Endothelial cell of umbilical vein (primary cell): ENCODE data around the gene MACROD2. TPM values are rescaled to one million over a fixed set of nuclear protein-coding genes. Genes with fewer than 3 reads are reported as not detected.

Experiments used
- BruUV-seq: library from RNA; stranded (reverse); fragments of 400-500 nt; replicated peaks from 2 replicates; lab custom pipeline; 2021; lab: Mats Ljungman, UMichigan
- CTCF ChIA-PET: fragments of 300-600, 350-600 bp; sonication (Branson Sonifier 250); formaldehyde crosslinking; loops from one replicate; lab custom pipeline; 2021; ENCODE audit warnings: antibody characterized with exemption, inconsistent platforms; lab: Charles Lee
- POLR2A ChIA-PET: fragments of 300-600, 350-600 bp; sonication (Branson Sonifier 250); formaldehyde crosslinking; loops from one replicate; lab custom pipeline; 2021; ENCODE audit warnings: antibody characterized with exemption, inconsistent platforms; lab: Charles Lee
- DNase-seq: peaks from one replicate; pipeline ENCODE4 v3.0.0-alpha.2; 2011; ENCODE audit warnings: low read depth, low spot score
- FAIRE-seq: peaks from 2 replicates; lab custom pipeline; 2011; peaks lifted over from hg19 to GRCh38; lab: Jason Lieb, UNC
- H2AFZ ChIP-seq: 2 replicates; pipeline ENCODE4 v1.6.0; 2012; ENCODE audit warnings: low read depth, low read length, control low read depth, inconsistent platforms
- H3K27ac ChIP-seq: 2 replicates; pipeline ENCODE4 v1.5.1; 2011; ENCODE audit warnings: low read depth, mild to moderate bottlenecking, control low read depth, low read length, moderate library complexity; ENCODE audit not compliant: insufficient read depth
- H3K27me3 ChIP-seq, 2 experiments: 2 replicates each; pipeline versions ENCODE4 v1.6.0 to v1.6.1; 2011; ENCODE audit warnings: low read length in 2 of 2, mixed read lengths in 1 of 2; ENCODE audit not compliant: control insufficient read depth in 2 of 2, insufficient read depth in 2 of 2
- H3K36me3 ChIP-seq, 2 experiments: 2 replicates in 1 of 2; 3 replicates in 1 of 2; pipeline ENCODE4 v1.5.1; 2011; ENCODE audit warnings: low read length in 2 of 2, mild to moderate bottlenecking in 1 of 2, moderate library complexity in 1 of 2; ENCODE audit not compliant: control insufficient read depth in 2 of 2, insufficient read depth in 2 of 2; ENCODE audit errors: extremely low read depth in 1 of 2
- H3K4me1 ChIP-seq: 3 replicates; pipeline ENCODE4 v1.5.1; 2011; ENCODE audit warnings: mild to moderate bottlenecking, low read length; ENCODE audit not compliant: control insufficient read depth, insufficient read depth; ENCODE audit errors: extremely low read depth
- H3K4me2 ChIP-seq: 2 replicates; pipeline ENCODE4 v1.6.1; 2011; ENCODE audit warnings: low read length, control low read depth, mixed read lengths; ENCODE audit not compliant: insufficient read depth
- H3K4me3 ChIP-seq, 3 experiments: fragments of 200-600 bp in 1 of 3; sonication (generic), shearing (Covaris generic) in 1 of 3; replicated peaks in 1 of 3; 2 replicates each; pipeline ENCODE4 v1.5.1; 2011 to 2016; ENCODE audit warnings: control low read depth in 3 of 3, low read length in 3 of 3, mild to moderate bottlenecking in 2 of 3, inconsistent platforms in 1 of 3, low read depth in 1 of 3, moderate library complexity in 1 of 3; ENCODE audit not compliant: insufficient read depth in 1 of 3
- H3K79me2 ChIP-seq: 2 replicates; pipeline ENCODE4 v1.6.0; 2012; ENCODE audit warnings: low read length, inconsistent platforms; ENCODE audit not compliant: control insufficient read depth, insufficient read depth
- H3K9ac ChIP-seq: replicated peaks from 2 replicates; pipeline ENCODE3; 2011; ENCODE audit warnings: low read length, control low read depth; ENCODE audit not compliant: insufficient read depth; ENCODE audit errors: extremely low read depth
- H3K9me1 ChIP-seq: replicated peaks from 3 replicates; pipeline ENCODE4 v1.6.0; 2011; ENCODE audit warnings: mild to moderate bottlenecking, low read length; ENCODE audit not compliant: control insufficient read depth, insufficient read depth; ENCODE audit errors: extremely low read depth
- H3K9me3 ChIP-seq: replicated peaks from 2 replicates; pipeline ENCODE4 v1.5.1; 2012; ENCODE audit warnings: low read length, inconsistent platforms; ENCODE audit not compliant: control insufficient read depth, insufficient read depth
- H4K20me1 ChIP-seq: replicated peaks from 2 replicates; pipeline ENCODE3; 2011; ENCODE audit warnings: mild to moderate bottlenecking, low read length; ENCODE audit not compliant: control insufficient read depth, insufficient read depth; ENCODE audit errors: extremely low read depth
- CTCF ChIP-seq, 2 donors: IDR thresholded peaks; 1 replicate in 1 of 2; 2 replicates in 1 of 2; pipeline ENCODE4 v1.5.1; 2011; ENCODE audit warnings: low read length in 2 of 2, mild to moderate bottlenecking in 2 of 2, moderate library complexity in 2 of 2, control low read depth in 1 of 2, inconsistent platforms in 1 of 2, low read depth in 1 of 2; ENCODE audit not compliant: insufficient read depth in 1 of 2; ENCODE audit errors: extremely low read depth in 1 of 2
- EZH2 ChIP-seq: IDR thresholded peaks from 2 replicates; pipeline ENCODE4 v1.6.1; 2012; ENCODE audit warnings: borderline replicate concordance, low read depth, mild to moderate bottlenecking, moderate library complexity, low read length, inconsistent platforms; ENCODE audit not compliant: severe bottlenecking
- FOS ChIP-seq: IDR thresholded peaks from 2 replicates; pipeline ENCODE4 v1.6.1; 2011; ENCODE audit warnings: mild to moderate bottlenecking, low read length, moderate library complexity, borderline replicate concordance; ENCODE audit not compliant: insufficient read depth
- GATA2 ChIP-seq: IDR thresholded peaks from 2 replicates; pipeline ENCODE4 v1.7.0; 2011; ENCODE audit warnings: low read depth, mild to moderate bottlenecking, moderate library complexity, mixed read lengths, low read length; ENCODE audit not compliant: insufficient read length, insufficient read depth
- MYC ChIP-seq: IDR thresholded peaks from one replicate; pipeline ENCODE4 v1.6.1; 2011; ENCODE audit warnings: mild to moderate bottlenecking, low read depth, low read length
- POLR2AphosphoS5 ChIP-seq: IDR thresholded peaks from 2 replicates; pipeline ENCODE4 v1.6.1; 2012; ENCODE audit warnings: low read depth, mild to moderate bottlenecking, control low read depth, low read length, moderate library complexity; ENCODE audit not compliant: insufficient read depth
- dilution Hi-C: fragments of 300-500 bp; cut with MboI; formaldehyde crosslinking; loops from one replicate; pipeline ENCODE4 v1.15.0; 2019; ENCODE audit warnings: low sequenced_read_pairs; ENCODE audit not compliant: extremely low pct_ligation_motif_present
- intact Hi-C: fragments of 100-400 bp; cut with micrococcal nuclease; formaldehyde crosslinking; loops from one replicate; pipeline ENCODE4 v1.10.0; 2022
- polyA plus RNA-seq, 4 experiments: library from polyadenylated mRNA; depleted of rRNA in 3 of 4; stranded (reverse) in 3 of 4; unstranded in 1 of 4; fragments of >200 nt; gene quantifications; 2 replicates each; pipeline versions ENCODE4 v1.2.1 to v1.2.3, GENCODE V29; 2011 to 2012; ENCODE audit warnings: missing spikeins in 1 of 4
- total RNA-seq: library from RNA; stranded (reverse); gene quantifications from 2 replicates; pipeline ENCODE4 v1.2.3, GENCODE V29; 2021
- TF ChIP-seq, protein P1 (sequence below): IDR thresholded peaks from 2 replicates; pipeline ENCODE4 v1.6.1; 2011; ENCODE audit not compliant: insufficient read depth, insufficient read length

The MACROD2 gene
- total and polyA plus RNA-seq, 2 donors (not counting 3 experiments of a cell fraction or from before 2014, with no cell fraction given): 0.11 to 0.73 TPM

GRCh38 chr20:15916623-15917022, 1921.3 kb downstream of the MACROD2 start:
- no peak overlapping the region for H3K4me3 ChIP-seq
- no TSS peak for BruUV-seq
- no peak for DNase-seq
- H3K79me2 ChIP-seq: no peaks in the 10 kb centered on the region
- no peaks in the 10 kb centered on the region for H3K9me3 ChIP-seq
- FAIRE-seq: no peak
- no peaks in the 10 kb centered on the region for H3K27me3 ChIP-seq
- dilution Hi-C loops: no loop called here
- ChIA-PET CTCF (no interaction called here), POLR2A (no interaction called here)
- H3K9ac ChIP-seq: no peak overlapping the region
- no peak overlapping the region for H2AFZ ChIP-seq
- no peaks in the 10 kb centered on the region for H3K9me1 ChIP-seq
- no peak overlapping the region for H3K27ac ChIP-seq
- H3K4me1 ChIP-seq: no peaks in the 10 kb centered on the region
- H4K20me1 ChIP-seq: no peaks in the 10 kb centered on the region
- H3K4me2 ChIP-seq: no peak overlapping the region
- H3K36me3 ChIP-seq: no peaks in the 10 kb centered on the region
- intact Hi-C loops: no loop called here
- TF ChIP-seq POLR2AphosphoS5: no peak
- no peak for TF ChIP-seq EZH2
- TF ChIP-seq MYC: no peak
- TF ChIP-seq FOS: no peak
- TF ChIP-seq, protein P1, sequence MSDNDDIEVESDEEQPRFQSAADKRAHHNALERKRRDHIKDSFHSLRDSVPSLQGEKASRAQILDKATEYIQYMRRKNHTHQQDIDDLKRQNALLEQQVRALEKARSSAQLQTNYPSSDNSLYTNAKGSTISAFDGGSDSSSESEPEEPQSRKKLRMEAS: no peak
- TF ChIP-seq GATA2: no peak
- TF ChIP-seq CTCF (IDR thresholded peaks at IDR 0.05; ENCODE audit: extremely low read depth in 1 of 2, insufficient read depth in 1 of 2, low read depth in 1 of 2, low read length in 2 of 2): no peak
